Stimulated activated CD8-positive, alpha-beta memory T cell treated with anti-CD3 and anti-CD28 coated beads, Interleukin-12 subunit alpha, Interleukin-12 subunit beta, amount 100 ng/mL, for 24 hours (primary cell): Measurements from ENCODE around the gene MYO7A.
"Not testable (repeated sequence)": the region's sequence is repeated elsewhere in the genome, so short reads cannot be mapped to it uniquely, and the experiment has no call there.

Experiments used
- DNase-seq: peaks from one replicate; pipeline ENCODE4 v3.0.0-alpha.2; 2020; ENCODE audit errors: extremely low read depth

MYO7A gene

GRCh38 chr11:77093056-77093891 is 34.8 kb upstream of the MYO7A start:
- no peak for DNase-seq

DNA sequence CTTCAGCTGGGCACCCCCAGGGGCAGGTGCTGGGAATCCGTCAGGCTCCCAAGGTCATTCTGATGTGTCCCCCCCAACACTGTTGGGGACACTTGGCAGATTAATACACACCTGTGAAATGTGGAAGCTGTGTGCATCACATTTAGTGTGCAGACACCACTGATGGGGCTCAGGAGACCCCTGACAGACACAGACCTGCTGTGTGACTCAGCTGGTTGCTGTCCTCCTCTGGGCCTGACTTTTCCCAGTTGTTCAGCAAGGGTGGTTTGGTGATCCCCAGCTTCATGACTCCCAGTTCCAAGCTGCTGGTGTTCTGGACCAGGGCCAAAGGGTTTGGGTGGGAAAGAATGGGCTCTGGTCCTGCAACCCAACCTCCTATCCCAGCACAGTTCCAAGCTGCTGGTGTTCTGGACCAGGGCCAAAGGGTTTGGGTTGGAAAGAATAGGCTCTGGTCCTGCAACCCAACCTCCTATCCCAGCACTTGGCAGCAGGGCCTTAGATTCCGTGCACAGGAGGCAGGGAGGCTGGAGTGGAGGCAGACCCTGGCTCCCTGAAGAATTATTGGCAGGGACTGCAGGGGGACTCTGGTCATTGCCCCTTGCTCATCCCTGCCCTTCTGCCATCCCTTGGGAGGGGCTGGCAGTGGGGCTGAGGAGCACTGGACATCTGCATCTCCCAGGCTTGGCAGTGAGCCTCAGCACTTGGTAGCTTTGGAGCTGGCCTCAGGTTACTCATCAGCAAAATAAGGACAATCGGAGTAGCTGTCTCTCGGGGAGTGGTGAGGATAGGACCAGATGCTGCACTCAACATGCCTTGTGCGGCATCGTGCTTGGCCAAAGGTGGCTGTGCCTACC is 33.8 kb upstream of the MYO7A start:
- DNase-seq, result no peak

DNA sequence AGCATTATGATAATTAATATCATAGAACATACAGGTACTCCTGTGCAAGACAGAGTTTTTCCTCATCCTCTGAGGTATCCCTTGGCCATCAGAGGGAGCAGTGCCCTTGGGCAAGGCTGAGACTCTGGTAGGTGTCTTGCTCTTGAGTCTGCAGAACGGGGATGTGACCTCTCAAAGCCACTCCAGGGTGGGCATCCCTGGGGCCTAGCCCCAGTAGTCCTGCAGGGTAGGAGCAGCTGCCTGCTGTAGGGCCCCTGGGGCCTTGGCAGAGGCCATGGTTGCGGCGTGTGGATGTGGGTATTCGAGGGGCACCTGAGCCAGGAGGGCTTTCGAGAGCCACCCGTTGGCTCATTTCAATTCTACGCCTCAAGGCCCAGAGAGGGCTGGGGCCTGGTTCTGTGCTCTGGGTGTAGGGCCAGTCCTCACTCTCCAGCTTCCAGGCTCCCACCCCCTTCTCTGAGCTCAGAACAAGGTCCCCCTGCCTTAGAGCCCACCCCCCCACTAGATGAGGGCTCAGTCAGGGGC is 33.1 kb upstream of the MYO7A start:
- no peak for DNase-seq

DNA sequence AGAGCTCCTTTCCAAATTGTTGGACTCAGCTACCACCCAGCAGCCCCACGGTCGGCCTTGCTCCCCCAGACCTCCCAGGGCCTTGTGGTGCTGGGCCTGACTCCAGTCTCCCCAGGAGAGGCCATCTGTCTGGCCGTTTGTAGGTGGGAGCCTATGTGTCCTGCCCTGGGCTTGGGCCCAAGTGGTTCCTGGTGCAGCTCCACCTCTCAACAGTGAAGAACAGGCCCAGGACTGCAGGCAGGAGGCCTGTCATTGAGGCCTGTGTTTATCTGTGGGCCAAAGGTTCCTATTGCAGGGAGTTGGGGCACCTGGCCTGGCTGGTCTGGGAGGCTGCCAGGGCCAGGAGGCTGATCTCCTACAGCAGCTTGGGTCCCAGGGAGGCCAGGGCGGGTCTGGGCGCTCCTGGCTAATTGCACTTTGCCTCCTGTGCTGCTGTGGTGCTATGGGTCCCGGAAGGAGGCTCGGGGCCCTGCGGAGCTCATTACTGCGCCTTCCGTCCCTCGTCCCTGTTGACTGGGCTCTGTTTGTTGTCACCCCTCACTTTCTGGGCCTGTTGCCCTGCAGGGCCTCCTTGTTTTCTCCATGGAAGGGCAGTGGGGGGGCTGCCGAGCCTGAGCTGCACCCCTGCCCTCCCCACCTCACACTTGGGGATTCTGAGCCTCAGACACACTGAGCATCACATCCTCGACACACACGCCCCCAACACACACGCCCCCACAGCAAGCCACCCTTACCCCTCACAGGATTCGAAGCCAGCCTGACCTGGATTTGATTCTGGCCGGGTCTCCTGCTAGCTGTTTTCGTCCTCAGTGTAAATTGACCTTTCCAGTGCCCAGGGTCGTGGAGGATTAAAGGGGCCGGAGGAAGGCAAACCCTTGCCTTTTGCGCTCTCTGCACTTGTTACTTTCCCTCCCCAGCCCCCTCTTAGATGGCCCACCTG is 32.2 kb upstream of the MYO7A start:
- no peak for DNase-seq

GRCh38 chr11:77096591-77097019 is 31.4 kb upstream of the MYO7A start:
- DNase-seq, result no peak

DNA sequence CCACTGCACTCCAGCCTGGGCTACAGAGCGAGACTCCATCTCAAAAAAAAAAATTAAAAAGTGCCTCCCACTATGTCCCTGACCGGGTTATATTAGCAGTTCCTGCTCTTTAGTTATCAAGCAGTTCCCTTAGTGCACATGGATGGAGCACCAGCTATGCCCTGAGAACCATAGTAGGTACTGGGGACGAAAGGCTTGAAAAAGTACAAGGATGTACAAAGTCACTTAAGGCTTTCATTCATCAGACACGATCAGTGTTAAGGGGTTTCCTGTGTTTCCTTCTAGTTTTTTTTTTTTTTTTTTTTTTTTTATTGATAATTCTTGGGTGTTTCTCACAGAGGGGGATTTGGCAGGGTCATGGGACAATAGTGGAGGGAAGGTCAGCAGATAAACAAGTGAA is 30.9 kb upstream of the MYO7A start:
- not testable (repeated sequence) for DNase-seq

- DNase-seq, result no peak
Measured at GRCh38 chr11:77100166-77101042, 27.6 kb upstream of the MYO7A start.

DNA sequence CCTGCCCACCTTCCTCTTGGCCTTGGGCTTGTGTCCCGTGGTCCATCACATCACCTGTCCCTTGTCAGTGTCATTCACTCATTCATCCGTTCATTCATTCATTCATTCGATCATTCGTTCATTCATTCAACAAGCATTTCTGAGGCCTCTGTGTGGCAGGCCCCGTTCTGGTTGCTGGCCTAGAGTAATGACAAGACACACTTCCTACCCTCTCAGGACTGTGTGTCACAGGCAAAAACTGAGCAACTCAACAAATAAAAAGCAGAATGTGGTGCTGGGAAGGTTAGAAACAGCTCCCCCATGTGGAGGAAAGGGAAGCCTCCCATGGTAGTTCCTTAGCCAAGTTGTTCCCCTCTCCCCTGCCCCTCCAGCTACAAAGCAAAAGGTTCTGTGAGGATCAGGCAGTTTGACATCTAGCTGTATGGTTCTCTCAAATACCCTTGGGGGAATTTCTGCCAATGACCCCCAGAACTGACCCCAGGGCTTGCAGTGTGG is 27.0 kb upstream of the MYO7A start:
- no peak for DNase-seq

DNA sequence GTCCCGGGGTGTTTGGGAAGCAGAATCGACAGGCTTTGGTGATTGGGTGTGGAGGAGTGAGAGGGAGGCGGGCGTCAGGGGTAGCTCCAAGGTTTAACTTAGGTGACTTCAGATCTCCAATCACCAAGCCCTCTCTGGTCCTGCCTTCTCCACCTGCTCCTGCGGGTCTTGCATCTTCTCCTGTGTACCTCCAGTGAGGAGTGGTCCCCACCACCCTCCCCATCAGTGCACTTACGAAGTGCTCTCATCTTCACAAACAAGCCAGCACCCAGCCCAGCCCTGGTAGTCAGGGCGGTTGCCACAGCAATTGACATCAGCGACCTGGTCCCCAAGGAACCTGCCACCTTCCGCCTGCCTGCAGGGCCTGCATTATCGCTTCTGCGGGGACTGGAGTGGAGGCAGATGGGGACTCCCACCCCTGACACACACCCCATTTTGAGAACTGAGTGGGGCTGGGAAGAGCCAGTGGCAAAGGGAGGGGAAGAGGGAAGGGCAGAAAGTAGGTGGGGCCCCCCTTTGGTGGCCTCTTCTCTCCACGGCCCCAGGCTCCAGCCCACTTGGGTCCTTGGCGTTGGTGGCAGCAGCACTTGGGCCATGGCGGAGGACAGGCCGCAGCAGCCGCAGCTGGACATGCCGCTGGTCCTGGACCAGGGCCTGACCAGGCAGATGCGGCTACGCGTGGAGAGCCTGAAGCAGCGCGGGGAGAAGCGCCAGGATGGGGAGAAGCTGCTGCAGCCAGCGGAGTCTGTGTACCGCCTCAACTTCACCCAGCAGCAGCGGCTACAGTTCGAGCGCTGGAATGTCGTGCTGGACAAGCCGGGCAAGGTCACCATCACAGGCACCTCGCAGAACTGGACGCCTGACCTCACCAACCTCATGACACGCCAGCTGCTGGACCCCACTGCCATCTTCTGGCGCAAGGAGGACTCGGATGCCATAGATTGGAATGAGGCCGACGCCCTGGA is 25.5 kb upstream of the MYO7A start, which contains the start of gene OMP:
OMP (plus strand) TSS at position 595 of the 965 bp plus-strand sequence; CDS start at position 595, 0 bp downstream.
- DNase-seq, result no peak

GRCh38 chr11:77103319-77103718 is 24.7 kb upstream of the MYO7A start:
- no peak for DNase-seq

DNA sequence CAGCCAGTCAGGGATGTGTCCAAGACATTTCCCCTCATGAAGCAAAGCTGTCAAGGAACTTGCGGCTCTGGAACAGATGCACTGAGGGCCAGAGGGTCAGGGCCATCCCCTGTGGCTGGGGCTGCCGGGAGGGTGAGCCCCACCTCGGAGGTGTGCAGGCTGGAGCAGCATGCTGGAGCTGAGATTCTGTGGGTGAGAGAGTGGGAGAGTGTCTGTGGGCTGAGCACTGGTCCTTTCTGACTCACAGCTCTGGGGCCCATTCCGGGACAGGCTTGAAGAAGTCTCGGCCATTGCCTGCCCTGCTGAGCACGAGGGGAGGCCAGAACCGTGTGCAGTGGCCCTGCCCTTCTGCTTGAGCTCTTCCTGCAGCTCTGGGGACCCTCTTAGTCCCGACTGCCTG is 23.3 kb upstream of the MYO7A start:
- no peak for DNase-seq

- DNase-seq, result no peak
Measured at GRCh38 chr11:77106321-77106720, 21.7 kb upstream of the MYO7A start.

- no peak for DNase-seq
Measured at GRCh38 chr11:77106759-77107158, 21.3 kb upstream of the MYO7A start.

- no peak for DNase-seq
Measured at GRCh38 chr11:77107950-77108349, 20.1 kb upstream of the MYO7A start.

- no peak for DNase-seq
Measured at GRCh38 chr11:77108436-77108835, 19.6 kb upstream of the MYO7A start.

DNA sequence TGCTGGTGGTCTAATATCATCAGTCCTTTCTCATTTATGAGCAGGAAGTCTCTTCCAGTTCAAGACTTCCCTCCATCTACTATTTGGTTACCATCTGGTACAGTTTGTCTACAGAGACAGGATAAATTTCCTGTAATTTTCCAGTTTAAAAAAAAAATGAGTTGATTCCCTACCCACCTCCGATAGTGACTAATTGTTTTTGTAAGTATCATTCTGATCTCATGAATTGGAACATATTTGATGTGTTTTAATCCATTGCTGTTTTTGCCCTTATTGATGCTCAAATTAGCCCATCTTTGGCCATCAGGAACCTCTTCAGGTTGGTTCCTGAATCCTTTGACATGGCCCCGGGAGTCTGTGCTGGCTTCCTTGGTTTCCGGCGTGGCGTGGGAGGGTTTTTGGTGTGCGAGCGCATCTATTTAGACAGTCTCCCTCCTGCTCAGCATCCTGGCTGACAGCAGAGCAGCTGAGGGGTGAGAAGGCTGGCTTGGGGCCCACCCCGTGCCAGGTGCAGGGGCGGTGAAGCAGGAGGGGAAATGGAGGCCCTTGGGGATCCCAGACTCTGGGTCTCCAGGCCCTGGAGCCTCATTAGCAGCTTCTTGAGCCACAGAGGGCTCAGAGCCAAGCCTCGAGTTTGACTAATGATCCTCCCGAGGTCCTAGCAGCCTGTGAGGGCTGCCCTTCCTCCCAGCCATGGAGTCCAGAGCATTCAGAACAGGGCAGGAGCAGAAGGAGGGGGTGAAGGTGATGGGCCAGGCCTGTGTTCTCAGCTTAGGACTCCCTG is 18.6 kb upstream of the MYO7A start:
- DNase-seq, result no peak

DNA sequence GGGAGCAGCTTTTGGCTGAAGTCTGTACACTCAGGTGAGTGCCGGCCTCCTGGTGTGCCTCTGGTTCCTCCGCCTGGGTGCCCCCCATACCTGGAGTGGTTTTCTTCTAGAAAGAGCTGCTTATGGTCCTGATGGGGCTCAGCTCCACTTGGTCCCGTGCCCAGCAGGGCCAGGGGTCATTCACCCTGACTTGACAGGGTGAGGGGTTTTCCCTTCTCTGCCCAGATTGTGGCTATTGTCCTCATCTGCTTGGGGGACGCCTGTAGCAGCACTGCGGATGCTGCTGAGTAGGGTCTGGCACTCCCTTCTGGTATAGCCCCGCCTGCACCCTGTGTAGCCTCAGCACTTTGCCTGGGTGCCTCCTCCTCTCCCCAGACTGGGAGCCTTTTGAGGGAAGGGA is 17.2 kb upstream of the MYO7A start:
- no peak for DNase-seq

DNA sequence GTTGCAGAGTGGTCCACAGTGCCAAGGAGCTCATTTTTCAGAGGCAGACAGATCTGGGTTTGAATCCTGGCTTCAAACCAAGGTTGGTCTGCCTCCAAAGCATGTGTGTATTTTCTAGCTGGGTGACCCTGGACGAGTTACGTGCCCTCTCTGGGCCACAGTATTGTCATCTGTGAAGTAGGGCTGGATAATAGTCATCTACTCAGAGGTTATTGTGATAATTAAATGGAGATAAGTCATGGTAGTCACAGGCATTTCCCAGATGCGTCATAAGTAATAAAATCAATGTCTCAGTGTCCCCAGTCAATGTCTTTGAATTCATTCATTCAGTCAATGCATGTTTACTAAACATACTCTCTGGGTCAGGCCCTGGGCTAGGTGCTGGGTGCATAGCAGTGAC is 16.8 kb upstream of the MYO7A start:
- DNase-seq, result no peak
